Fibroblast of skin of left biceps (primary cell): ENCODE measurements around the gene PRKCD.

ENCODE experiments used
- DNase-seq, 2 experiments: peaks; one replicate each; pipeline ENCODE4 v3.0.0-alpha.2; 2013; ENCODE audit warnings: low read depth in 2 of 2

PRKCD gene

DNA sequence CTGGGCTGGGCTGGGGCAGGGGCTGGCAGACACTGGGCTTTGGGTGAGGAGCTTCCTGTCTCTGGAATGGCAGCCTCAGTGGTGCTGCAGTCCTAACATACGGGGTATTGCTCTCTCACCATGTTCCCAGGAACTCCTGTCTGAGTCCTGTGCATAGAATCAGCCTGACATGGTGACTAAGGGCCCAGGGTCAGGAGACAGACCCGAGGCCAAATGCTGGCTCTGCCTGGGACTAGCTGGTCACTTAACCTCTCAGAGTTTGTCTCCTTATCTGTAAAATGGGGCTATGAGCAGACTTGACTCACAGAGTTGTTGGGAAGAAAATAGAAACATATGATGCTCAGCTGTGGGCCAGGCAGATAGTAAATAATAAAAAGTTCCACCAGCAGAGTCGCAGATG lies 28.3 kb downstream of the PRKCD start:
- DNase-seq = no peak

DNA sequence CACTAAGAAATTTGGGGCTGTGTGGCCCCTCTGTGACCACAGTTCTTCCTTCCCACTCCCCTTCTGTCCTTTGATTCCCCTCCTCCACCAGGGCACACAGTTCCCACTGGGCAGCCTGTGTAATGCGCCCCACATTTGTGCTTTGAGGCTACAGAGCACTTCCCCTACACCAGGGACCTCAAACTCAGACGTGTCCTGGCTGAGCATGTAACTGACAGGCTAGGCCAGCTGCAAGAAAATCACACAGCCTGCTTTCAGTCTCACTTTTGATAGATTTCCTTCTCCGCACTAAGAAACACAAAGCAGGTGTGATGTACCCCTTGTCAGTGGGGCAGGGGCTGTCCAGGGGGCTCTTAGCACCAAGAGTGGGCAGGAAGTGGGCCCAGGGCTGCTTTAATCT lies 29.6 kb downstream of the PRKCD start:
- no peak for DNase-seq

DNA sequence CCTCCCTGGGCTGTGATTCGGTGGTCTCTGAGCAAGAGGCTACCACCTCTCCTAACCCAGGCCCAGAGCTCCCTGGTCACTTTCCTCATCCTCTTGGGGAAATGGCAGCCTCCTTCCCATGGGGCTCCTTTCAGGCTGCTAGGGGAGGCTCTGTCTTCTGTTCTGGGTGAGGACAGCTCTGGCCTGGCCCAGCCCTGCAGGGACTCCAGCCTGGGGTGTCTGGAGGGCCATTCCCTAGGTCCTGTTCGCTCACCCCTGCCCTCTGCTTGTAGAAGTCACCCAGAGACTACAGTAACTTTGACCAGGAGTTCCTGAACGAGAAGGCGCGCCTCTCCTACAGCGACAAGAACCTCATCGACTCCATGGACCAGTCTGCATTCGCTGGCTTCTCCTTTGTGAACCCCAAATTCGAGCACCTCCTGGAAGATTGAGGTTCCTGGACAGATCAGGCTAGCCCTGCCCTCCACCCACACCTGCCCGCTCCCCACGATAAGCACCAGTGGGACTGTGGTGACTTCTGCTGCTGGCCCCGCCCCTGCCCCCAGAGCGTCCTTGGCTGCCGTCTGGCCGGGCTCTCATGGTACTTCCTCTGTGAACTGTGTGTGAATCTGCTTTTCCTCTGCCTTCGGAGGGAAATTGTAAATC lies 30.9 kb downstream of the PRKCD start:
- no peak for DNase-seq

- no peak for DNase-seq
These were observed 31.6 kb downstream of the PRKCD start for GRCh38 chr3:53192608-53193007.

GRCh38 chr3:53193466-53194209 lies 32.6 kb downstream of the PRKCD start:
- DNase-seq = no peak

DNA sequence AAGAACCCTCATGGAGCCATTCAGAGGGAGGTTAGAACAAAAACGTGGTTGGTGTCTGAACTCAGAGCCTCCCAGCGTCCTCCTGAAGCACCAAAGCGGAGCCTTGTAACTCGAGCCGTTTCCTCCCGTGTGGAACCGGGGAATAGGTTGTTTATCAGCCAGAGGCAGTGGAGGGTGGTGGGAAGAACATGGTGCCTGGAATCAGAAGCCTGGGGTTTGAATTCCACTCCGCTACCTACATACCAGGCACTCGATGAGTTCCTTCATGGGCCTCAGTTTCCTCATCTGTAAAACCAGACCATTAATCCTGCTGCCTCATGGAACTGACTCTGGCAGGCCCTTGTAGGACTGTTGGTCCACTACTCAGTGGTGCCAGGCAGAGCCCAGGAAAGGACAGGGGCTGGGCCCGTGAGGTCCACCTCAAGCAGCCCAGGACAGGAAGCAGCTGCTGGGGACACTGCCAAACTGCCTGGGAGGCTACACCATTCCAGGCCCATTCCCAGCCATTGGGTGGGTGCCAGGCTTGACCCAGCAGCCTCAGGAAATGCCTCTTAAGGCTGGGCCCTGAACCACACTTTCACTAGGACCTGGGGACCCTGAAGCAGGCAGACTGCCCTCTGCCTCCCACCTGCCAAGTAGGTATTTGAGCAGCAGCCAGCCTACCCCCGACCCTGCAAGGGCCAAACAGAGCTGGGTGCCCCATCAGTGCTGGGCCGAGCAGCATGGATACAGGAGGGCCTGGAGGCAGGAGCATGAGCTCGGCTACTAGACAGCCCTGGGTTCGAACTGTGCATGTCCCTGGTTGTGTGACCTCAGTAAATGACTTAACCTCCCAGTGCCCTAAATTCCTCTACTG lies 33.4 kb downstream of the PRKCD start:
- DNase-seq = no peak

DNA sequence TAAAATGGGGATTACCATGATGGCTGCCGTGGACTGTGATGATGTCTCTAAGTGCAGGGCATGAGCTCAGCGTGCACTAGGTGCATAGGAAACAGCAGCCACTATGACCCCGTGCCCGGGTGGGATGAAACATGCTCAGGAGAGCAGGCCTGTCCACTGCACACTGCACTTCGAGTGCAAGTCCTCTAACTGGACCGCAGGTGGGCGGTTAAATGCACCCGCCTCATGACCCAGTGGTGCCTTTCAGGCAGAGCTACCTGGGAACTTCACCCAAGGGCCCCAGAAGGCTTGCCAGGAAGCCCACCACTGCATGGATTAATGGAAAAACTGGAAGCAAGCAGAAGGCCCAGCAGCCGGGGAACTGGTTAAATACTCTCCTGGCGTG lies 34.0 kb downstream of the PRKCD start:
- no peak for DNase-seq

DNA sequence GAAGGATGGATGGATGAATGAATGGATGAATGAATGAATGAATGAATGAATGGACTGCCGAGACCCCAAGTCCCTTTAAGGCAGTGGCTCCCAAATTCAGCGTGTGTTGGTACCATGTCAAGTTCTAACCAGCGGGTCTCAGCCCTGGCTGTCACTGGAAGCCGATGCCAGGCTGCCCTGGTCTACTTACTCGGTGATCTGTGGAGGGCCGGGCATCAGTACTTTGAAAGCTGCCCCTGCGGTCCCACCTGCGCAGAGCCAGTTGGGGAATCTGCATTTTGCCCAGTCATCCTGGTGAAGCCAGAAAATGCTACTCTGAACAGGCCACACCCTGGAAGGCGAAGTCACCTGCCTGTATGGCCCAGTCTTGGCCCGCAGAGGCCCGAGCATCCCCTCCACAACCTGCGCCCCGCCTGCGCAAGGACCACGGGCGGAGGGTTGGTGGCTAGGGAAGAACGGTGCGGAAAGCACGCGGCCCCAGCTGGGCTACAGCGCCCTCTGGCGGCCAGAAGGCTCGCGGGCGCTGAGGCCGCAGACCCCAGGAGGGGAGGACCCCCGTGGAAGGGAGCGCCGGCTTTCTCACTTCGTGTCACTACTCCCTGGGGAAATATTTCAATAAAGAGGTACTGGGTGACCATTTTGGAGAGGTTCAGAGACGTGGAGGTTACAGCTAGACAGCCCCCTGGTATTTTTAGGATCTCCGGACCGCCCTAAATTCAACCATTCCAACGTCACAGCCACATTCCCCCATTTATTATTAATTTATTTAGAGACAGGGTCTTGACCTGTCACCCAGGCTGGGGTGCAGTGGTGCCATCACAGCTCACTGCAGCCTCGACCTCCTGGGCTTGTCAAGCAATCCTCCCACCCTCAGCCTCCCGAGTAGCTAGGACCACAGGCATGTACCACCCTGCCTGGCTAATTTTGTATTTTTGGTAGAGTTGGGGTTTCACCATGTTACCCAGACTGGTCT lies 34.9 kb downstream of the PRKCD start:
- no peak for DNase-seq

- peak in 1 of 2 experiments; percentile 42 for DNase-seq
These were observed 35.8 kb downstream of the PRKCD start for GRCh38 chr3:53196575-53197407.

DNA sequence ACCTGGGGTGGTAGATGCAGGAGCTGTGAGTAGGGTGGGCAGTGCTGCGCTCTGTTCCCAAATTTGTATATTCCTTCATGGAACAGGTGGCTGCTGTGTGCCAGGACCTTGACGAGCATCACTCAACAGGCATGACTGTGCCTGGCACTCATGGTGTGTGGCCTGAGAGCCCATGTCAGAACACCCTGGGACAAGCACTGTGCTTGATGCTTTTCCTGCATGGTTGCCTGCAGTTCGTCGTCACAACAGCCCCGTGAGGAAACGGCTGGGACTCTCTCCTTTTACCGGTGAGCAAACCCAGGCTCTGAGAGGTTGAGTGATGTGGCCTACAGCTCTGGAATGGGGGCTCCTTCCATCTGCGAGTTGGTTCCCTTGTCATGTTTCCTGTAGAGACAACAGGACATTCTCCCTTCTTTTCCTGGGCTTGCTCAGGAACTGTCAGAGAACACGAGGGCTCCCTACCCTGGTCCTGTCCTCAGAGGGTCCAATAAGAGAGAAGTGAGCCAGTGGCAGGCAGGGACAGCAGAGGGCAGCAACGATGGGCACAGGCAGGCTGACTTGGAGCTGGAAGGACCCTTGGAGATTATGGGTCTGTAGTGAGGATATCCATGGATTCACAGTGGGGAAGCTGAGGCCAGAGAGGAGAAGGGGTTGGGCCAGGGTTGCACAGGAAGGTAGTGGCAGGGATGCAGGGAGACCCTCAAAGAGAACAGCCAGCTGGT lies 37.4 kb downstream of the PRKCD start:
- DNase-seq = no peak

GRCh38 chr3:53198996-53199395 lies 38.0 kb downstream of the PRKCD start:
- DNase-seq = no peak

DNA sequence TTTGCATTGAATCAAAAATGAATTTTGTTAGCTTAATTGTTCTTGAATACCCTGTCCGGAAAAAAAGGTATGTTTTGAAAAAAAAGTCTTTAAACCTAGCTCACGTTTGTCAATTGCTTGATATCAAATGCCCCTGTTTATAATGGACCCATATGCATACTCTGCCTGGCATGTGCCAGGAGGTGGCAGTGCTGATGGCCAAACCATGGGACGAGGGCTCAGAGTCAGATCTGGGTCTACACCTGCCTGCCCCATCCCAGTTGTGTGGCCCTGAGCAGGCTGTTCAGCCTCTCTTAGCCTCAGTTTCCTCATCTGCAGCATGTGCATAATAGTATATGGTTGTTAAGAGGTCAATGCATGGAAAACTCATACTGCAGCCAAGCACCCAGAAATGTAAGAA lies 38.8 kb downstream of the PRKCD start:
- no peak for DNase-seq

- DNase-seq = no peak
These were observed 39.8 kb downstream of the PRKCD start for GRCh38 chr3:53200501-53201498.

- no peak for DNase-seq
These were observed 41.5 kb downstream of the PRKCD start for GRCh38 chr3:53202331-53203015.

GRCh38 chr3:53211706-53212702 lies 51.0 kb downstream of the PRKCD start:
- DNase-seq = no peak

DNA sequence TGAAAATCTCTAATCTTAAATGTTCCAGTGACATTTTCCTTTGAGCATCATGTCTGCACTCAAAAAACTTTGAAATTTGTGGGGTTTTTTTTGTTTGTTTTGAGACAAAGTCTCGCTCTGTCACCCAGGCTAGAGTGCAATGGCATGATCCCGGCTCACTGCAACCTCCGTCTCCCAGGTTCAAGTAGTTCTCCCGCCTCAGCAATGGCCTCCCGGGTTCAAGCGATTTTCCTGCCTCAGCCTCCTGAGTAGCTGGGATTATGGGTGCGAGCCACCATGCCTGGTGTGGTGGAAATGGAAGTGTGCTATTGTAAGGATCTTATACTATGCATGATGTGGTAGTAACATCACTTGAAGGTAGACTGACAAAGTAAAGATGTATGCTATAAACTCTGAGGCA lies 52.3 kb downstream of the PRKCD start:
- no peak for DNase-seq

GRCh38 chr3:53215816-53216215 lies 54.8 kb downstream of the PRKCD start:
- DNase-seq = no peak
